ENCODE measurements around the gene SLC25A14.
"Not testable (repeated sequence)": the region's sequence is repeated elsewhere in the genome, so short reads cannot be mapped to it uniquely, and the experiment has no call there.

Gene SLC25A14, protein sequence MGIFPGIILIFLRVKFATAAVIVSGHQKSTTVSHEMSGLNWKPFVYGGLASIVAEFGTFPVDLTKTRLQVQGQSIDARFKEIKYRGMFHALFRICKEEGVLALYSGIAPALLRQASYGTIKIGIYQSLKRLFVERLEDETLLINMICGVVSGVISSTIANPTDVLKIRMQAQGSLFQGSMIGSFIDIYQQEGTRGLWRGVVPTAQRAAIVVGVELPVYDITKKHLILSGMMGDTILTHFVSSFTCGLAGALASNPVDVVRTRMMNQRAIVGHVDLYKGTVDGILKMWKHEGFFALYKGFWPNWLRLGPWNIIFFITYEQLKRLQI

DNA sequence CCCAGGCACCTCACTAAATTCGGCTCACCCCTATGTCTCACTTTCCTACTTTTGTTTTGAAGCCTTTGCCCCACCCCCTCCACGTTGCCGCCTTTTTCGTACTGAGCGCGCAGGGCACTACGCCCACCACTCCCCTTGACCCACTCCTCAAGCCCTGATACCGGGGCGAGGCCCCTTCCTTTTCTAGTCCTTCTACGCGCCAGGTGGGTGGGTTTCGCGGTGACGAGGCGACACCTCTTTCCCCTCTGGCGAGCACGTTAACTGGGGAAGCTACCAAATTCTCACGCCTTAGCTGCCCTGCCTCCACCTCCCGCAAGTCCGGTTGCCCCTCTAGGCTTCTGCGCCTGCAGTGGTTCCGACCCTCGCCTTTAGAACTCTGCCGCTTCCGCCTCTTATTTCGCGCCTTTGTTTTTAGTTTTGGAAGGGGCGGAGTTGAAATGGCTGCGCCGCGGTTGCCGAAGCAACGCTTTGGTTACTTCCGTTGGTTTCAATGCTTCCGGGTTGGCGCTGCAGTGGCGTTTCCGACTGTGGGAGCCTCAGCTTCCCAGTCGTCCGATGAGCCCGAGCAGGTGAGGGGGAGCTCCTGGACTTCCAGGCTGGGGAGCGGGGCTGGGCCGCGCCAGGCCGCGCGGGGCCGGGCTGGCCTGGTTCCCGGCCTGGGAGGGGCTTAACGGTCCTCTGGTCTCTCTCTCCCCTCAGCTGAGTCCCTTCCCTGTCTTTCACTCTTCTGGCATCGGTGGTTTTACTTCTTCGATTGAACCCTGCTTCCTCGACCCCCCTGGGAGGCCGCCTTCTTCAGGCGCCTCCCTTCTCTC, at the start of gene SLC25A14:
SLC25A14 (plus strand) TSS at position 512 of the 815 bp plus-strand sequence. CDS start 360 bp downstream, outside the sequence.
- peak; percentile 11 to 24 for DNase-seq

DNA sequence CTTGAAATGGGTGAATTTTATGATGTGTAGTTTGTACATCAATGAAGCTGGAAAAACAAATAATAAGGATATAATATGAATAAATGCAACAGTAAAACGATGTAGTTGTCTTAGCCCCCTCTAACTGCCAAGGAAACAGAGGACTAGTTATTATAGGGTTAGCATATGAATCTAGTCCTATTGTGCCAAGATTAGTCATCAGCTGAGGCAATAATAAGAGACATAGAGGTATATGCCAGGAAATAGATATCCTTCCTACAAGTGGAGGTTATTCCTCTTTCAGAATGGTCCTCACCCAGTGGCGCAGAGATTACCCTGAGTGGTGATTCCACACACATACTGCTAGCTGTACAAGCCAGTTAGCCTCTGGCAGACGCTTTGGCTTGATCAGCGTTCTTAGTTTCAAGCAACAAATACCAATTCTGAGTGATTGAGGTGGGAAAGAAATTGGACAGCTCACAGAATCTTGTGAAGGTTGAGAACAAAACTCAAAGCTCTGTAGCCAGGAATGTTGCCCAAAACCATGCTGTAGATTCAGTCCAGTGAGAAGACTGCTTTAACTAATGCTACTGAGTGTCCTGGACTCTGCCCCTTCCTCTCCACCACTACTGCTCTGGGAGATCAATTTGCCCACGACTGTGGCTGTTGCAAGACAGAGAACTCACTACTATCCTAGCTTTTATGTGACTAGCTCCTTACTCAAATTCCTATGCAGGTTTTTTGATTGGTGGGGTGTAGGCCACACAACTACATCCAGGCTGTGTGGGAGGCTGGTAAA, 44.0 kb upstream of the SLC25A14 start:
- no peak for DNase-seq

DNA sequence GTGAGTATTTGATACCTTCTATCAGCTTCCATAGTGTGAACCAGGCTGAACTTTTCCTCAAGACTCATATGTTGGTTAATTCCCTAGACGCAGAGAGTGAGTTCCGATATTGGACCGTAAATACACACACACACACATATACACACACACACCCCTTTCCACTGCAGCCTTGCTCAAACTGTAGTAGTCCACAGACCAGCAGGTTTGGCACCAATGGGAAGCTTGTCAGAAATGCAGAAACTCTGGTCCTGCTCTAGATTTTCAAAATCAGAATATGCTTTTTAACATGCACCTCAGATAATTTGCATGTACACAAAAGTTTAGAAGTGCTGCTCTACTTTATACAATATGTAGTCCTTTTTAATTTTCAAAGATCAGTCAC, 43.4 kb upstream of the SLC25A14 start:
- no peak for DNase-seq

DNA sequence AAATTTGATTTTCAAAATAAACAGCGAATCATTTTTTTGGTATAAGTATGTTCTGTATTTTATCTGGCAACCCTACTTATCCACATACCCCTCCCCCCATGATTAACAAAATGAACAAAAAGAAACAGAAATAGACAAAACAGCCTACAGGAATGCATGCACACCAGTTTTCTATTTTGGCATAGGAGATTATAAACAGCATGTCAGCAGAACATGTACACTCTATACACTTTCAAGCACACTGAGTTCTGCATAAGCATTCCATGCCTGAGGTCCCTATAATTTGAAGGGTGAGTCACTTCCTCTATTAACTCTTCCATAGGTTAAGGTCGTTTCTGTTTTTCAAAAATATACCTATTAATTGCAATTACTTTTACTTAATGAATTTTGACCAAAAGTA, 43.0 kb upstream of the SLC25A14 start:
- DNase-seq = no peak

DNA sequence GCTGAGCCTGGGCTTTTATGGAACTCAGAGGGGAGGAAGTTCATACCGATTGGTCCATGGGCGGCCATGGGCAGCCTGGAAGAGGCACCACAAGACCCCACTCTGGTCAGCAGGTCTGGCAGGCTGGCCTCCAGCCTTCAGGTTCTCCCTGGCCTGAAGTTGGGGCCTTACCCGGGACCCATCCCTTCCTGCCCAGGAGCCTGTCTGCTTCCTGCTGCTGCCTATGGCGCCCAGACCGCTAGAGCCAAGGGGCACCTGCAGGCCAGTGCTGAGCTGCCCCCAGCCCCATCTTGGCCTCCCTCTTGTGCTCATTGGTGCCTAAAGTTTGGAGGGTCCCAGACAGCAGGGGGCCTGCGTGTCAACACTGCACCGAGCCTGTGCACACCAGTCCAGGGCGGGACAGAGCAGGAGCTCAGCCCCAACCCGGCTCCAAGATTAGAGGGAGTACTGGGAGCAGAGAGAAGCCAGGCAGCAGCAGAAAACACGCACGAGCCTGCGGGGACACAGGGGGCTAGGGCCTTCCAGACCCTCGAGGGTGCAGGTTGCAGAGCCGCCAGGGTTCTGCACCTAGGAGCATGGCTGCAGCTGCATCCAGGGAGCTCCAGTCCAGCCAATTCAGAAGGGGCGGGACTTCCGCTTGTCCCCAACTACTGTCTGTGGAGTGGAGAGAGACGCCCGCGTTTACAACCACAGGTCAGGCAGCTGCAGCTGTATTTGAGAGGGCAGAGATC, 40.3 kb upstream of the SLC25A14 start:
- DNase-seq = no peak

DNA sequence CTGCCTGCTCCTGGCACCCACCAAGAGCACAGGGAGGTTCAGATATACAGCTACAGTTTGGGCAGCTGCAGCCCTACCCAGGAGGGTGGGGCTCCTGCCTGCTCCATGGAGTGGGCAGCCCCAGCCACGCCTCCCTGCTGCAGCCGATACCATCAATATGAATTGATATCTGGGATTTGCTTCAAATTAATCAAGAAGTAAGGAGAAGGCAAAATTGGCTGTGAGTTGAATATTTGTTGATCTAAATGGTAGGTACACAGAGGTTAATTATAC, 39.8 kb upstream of the SLC25A14 start:
- DNase-seq = no peak

DNA sequence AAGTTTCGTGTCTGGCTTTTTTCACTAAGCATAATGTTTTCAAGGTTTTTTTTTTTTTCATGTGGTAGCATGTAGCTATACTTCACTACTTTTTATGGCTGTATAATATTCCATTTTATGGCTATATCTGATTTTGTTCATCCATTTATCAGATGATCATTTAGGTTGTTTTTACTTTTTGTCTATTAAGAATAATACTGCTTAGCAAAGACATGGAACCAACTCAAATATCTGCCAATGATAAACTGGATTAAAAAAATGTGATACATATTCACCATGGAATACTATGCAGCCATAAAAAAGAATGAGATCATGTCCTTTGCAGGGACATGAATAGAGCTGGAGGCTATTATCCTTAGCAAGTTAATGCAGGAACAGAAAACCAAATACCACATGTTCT, 38.3 kb upstream of the SLC25A14 start:
- DNase-seq = no peak

DNA sequence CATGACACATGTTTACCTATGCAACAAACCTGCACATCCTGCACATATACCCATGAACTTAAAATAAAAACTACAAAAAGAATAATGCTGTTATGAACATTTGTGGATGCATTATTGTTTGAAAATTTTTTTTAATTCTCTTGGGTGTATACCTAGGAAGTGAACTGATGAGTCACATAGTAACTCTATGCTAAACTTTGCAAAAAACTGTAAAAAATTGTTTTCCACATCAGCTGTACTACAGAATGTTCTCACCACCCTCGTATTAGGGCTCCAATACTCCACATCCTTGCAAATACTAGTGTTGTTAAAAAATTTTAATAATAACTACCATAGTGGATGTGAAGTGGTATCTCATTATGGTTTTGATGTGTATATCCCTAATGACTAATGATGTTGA, 37.7 kb upstream of the SLC25A14 start:
- DNase-seq = no peak

DNA sequence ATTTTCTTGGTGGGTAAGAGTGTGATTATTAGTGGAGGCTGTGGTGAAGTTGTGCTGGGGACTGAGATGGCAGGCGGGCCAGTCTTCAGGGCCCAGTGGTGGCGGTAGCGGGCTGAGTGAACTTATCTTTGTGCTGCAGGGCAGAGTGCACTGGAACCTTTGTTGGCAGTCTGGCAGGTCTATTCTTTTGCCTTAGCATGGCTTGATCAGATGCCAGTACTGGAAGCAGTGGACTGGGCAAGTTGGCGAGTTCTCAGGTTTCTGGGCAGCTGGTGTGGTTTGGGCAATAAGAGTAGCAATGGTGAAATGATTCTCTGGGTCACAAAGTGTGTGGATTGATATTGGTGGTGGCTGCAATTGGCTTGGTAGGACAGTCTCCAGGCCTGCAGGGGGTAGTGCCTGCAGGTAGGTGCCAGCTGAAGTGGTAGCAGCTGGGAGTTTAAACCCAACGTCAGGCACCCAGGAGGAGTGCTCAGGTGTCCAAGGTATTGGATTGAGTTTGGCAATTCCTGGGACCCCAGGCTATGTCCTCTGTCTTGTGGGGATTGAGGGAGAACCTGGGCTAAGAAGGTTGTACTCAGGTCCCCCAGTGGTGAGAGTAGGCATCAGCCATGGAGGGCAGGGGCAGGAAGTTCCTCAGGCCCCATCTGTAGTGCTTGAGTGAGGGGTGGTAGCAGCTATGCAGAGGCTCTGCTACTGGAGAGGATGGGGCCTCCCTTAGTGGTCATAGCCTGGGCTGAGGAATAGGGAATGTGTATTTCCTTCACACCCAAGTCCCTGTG, 34.9 kb upstream of the SLC25A14 start:
- DNase-seq = no peak

DNA sequence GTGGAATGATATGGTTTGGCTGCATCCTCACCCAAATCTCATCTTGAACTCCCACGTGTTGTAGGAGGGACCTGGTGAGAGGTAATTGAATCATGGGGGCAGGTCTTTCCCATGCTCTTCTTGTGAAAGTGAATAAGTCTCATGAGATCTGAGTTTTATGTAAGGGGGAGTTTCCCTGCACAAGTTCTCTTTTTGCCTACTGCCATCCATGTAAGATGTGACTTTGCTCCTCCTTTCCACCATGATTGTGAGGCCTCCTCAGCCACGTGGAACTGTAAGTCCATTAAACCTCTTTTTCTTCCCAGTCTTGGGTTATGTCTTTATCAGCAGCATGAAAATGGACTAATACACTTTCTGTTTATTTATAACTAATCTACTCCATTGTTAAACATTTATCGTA, 19.8 kb upstream of the SLC25A14 start:
- DNase-seq = not testable (repeated sequence)

DNA sequence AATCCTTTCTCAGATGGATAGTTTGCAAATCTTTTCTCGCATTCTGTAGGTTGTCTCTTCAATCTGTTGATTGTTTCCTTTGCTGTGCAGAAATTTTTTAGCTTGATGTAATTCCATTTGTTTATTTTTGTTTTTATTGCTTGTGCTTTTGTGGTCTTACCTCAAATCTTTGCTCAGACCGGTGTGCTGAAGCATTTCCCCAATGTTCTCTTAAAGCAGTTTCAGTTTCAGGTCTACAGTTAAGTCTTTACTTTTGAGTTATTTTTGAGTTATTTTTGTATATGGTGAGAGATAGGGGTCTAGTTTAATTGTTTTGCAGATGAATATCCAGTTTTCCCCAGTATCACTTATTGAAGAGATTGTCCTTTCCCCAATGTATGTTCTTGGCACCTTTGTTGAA, 18.2 kb upstream of the SLC25A14 start:
- no peak for DNase-seq

DNA sequence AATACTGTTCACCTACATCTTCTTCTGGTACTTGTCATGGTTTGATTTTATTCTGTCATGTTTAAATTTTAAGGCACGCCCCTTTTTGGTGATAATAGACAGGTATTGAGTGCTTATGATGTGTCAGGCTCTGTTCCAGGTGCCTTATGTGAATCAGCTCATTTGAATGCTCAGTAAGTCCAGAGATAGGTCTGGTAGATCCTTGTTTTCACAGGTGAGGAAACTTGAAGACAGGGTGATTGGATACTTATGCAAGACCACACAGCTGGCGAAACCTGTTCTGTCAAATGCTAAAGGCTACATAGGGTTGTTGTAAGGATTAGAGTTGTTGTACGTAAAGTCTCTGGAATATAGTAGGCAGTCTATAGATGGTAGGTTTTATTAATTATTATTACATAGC, 9.6 kb upstream of the SLC25A14 start:
- DNase-seq = no peak

DNA sequence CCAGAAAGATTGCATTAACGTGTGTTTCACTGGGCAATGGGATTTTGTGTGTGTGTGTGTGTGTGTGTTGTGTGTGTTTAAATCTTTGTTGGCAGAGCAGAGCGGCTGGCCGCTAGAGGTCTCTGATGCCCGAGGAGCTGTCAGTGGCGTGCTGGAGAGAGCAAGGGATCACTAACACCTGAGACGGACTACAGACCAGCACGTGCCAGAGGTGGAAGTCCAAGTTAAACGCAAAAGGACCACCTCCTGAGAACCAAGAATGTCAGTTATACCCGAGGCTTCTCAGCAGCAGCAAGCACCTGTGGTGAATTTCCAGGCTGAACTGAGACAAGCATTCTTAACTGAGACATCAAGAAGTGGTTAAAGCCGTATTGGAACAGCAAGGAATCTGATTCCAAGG, 9.0 kb upstream of the SLC25A14 start:
- peak; percentile 1 to 4 for DNase-seq

DNA sequence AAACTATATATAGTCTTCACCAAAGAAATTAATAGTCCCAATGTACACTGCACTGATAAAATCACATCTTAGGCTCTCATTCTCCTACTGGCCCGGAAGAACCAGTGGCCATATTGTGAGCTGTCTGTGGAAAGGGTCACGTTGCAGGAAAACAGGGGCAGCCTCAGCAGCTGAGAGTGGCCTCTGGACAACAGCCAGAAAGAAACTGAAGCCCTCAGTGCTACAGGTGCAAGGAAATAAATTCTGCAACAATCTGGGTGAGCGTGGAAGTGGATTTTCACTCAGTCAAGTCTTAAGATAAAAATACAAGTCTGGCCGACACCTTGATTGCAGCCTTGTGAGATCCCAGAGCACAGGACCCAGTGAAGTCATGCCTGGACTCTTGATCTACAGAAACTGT, 3.2 kb upstream of the SLC25A14 start:
- no peak for DNase-seq

DNA sequence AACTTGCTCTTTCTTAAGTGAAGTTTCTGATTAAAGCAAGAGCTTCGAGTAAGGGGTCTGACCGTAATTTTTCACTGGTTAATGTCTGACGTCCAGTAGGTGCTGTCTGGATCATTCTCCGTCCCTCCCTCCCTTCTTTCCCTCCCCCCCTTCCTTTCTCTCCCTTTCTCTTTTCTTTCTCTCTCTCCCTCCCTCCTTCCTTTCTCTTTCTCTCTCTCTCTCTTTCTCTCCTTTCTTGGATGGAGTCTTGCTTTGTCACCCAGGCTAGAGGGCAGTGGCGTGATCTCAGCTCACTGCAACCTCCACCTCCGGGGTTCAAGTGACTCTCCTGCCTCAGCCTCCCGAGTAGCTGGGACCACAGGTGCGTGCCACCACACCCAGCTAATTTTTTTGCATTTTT, 850 bp upstream of the SLC25A14 start:
- DNase-seq = not testable (repeated sequence)

DNA sequence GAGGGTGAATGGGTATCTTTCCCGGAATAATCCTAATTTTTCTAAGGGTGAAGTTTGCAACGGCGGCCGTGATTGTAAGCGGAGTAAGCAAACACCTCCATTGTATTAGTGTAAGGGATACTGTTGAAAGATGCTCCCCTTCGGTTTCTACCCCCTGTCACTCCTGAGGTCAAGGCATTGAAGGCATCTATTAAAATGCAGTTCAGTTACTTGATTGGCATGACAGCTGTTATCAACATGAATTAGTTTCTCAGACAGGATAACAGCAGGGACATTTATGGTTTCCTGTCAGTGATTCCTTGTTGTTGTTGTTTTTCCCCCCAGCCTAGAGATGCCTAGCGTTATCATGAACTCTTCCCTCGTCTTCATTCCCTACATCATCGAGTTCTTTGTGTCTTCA, 552 bp downstream of the SLC25A14 start:
- DNase-seq = no peak

DNA sequence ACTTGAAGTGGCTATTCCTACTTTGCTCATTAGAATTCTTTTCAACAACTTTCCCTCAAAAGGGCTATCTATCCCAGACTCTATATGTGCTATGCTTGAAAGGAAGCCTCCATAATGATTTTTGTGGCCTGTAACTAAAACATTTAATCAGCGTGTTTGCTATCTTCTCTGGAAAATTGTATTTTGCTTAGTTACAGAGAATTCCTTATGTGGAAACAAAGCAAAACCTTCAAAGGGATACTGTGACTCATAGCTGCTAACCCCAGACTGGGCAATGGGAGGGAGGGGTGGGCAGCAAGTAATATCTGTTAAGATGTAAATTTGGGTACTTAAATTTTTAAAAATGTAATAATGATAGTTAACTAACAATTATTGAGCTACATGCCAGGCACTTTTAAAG, 3.7 kb downstream of the SLC25A14 start:
- no peak for DNase-seq

DNA sequence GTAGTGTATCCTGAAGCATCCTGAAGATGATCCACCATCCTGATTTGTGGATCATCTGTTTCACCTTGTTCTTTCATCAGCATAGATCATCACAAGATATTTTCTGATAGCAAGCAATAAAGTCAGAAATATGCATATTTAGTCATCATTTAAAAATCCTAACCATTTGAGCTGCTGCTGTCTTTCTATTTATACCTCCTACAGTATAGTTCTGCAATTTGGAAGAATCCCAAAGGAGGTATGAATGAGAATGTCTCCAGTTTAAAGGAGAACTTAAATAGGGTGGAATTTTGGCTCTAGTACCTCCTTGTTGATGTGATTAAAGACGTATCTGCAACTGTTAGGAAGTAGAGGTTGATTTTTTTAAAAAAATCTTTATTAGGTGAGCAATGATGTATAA, 7.6 kb downstream of the SLC25A14 start:
- no peak for DNase-seq

DNA sequence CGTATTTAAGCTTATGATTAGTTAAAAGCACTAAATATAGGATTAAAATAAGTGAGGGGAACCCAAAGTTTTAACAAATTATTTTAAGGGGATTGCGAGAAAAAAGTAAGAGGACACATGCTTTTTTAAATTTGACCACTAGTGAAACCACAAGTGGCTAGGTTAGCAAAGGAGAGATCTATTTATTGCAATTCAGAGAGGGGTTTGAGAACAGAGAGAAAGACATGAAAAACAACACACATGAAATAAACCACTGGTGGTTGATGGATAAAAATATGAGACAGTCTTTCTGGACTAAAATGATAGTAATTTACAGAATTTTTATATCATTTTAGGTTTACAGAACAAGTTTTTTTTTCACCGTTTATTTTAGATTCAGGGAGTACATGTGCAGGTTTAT, 11.8 kb downstream of the SLC25A14 start:
- DNase-seq = no peak

DNA sequence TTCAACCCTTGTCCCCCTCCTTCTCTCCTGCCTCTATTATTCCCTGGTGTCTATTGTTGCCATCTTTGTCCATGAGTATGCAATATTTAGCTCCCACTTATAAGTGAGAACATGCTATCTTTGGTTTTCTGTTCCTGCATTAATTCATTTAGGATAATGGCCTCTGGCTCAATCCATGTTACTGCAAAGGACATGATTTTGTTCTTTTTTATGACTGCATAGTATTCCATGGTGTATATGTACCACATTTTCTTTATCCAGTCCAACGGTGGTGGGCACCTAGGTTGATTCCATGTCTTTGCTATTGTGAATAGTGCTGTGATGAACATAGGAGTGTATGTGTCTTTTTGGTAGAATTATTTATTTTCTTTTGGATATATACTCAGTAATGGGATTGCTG, 12.3 kb downstream of the SLC25A14 start:
- DNase-seq = not testable (repeated sequence)

DNA sequence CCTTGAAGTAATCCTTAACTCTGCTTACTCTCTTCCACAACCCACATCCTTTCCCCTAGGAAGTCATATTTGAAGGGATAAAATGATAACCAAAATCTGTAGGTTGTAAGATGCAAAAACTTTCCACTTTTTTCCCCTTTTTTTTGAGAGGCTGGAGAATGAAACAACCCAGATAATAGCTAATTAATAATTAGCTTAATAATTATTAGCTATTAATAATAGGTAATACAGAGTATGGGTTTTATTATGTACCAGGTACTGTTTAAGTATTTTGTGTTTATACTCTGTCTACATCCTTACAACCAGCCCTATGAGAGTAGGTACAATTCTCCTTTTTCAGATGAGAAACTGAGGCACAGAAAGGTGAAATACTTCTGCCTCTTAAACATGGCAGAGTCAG, 36.4 kb downstream of the SLC25A14 start:
- DNase-seq = no peak

DNA sequence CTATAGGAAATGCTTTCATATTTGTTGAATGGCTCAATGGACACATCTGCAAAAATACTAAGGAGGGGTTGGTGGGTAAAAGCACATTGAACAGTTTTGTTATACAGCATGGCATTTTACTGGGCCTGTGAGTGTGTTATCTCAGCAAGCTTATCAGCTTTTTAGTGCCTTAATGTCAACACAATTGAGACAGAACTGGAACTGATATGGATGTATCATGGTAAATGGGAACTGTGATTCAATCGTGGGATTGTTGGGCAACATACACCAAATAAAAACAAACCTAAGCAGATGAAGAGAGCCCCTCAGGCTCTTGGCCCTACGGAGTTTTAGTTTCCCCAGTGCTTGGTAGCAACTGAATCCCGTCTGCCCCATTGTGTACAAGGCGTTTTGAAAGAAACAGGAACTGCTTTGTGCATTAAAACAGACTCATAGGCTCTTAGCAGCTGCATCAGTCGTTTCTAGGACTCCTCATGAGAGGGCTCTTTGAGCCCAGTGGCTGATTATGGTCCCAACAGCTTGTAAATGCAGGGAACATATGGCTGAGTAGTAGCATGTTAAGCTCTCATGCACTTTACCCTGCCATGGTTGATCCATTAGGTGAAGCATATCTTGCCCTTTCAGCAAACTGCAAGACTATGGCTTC, 38.4 kb downstream of the SLC25A14 start:
- DNase-seq = peak in 1 of 2 donors; percentile 0

All from hippocampal formation (tissue), 2 donors.